ENCODE measurements around the gene PITPNM1. TPM values are rescaled to one million over a fixed set of nuclear protein-coding genes. Genes with fewer than 3 reads are reported as not detected.

PITPNM1 gene
- total RNA-seq, 1 donor from 2014 or later = 54.1 TPM

- Histone ChIP-seq H3K4me1 (peaks cover 33% of the 10 kb centered on the region), H3K27ac (peak overlapping the region; percentile 98), H3K9me3 (no peaks in the 10 kb centered on the region), H3K36me3 (peaks cover 13% of the 10 kb centered on the region), H3K4me3 (peak overlapping the region; percentile 74), H3K27me3 (ENCODE audit: low read depth) (no peaks in the 10 kb centered on the region)
- ATAC-seq (peak; percentile 71 to 75), DNase-seq (peak; percentile 99)
- intact Hi-C loops (cut with DNase I) = no loop called here
- TF ChIP-seq CTCF (IDR thresholded peaks at IDR 0.05) = peak; percentile 9
Measured at GRCh38 chr11:67508486-67509121, 3.4 kb upstream of the PITPNM1 start.

- DNase-seq (peak; percentile 100), ATAC-seq (peak; percentile 90 to 93)
- peak within 1 kb of the TSS; percentile 98 for H3K27ac ChIP-seq
- H3K4me1 ChIP-seq = peaks cover 39% of the 10 kb centered on the region
- no peaks in the 10 kb centered on the region for H3K27me3 ChIP-seq (ENCODE audit: low read depth)
- peaks cover 13% of the 10 kb centered on the region for H3K36me3 ChIP-seq
- no peaks in the 10 kb centered on the region for H3K9me3 ChIP-seq
- peak within 1 kb of the TSS; percentile 74 for H3K4me3 ChIP-seq
- intact Hi-C loops (cut with DNase I) = no loop called here
- TF ChIP-seq CTCF (IDR thresholded peaks at IDR 0.05) = no peak
Measured at GRCh38 chr11:67507864-67508485, 2.8 kb upstream of the PITPNM1 start, which contains the start of gene CDK2AP2. CDK2AP2 (minus strand) TSS chr11:67508162; CDS start chr11:67508082, 80 bp downstream.

GRCh38 chr11:67507242-67507863, 2.2 kb upstream of the PITPNM1 start:
- intact Hi-C loops (cut with DNase I) = no loop called here

GRCh38 chr11:67506426-67507051, 1.4 kb upstream of the PITPNM1 start:
- peaks cover 39% of the 10 kb centered on the region for H3K4me1 ChIP-seq
- intact Hi-C loops (cut with DNase I) = no loop called here
- ATAC-seq = no peak
- H3K9me3 ChIP-seq = no peaks in the 10 kb centered on the region
- H3K27ac ChIP-seq = peak overlapping the region; percentile 98
- no peak for DNase-seq
- TF ChIP-seq CTCF (IDR thresholded peaks at IDR 0.05) = no peak
- H3K4me3 ChIP-seq = peak overlapping the region; percentile 74
- H3K27me3 ChIP-seq (ENCODE audit: low read depth) = no peaks in the 10 kb centered on the region
- H3K36me3 ChIP-seq = peaks cover 24% of the 10 kb centered on the region

More at GRCh38 chr11:67507242-67507863, 2.2 kb upstream of the PITPNM1 start:
- DNase-seq (no peak), ATAC-seq (no peak)
- H3K36me3 ChIP-seq = peaks cover 16% of the 10 kb centered on the region
- no peaks in the 10 kb centered on the region for H3K9me3 ChIP-seq
- peak overlapping the region; percentile 74 for H3K4me3 ChIP-seq
- TF ChIP-seq CTCF (IDR thresholded peaks at IDR 0.05) = no peak
- H3K4me1 ChIP-seq = peaks cover 39% of the 10 kb centered on the region
- H3K27me3 ChIP-seq (ENCODE audit: low read depth) = no peaks in the 10 kb centered on the region
- peak overlapping the region; percentile 98 for H3K27ac ChIP-seq

- Histone ChIP-seq H3K27ac (peak overlapping the region; percentile 98), H3K27me3 (ENCODE audit: low read depth) (no peaks in the 10 kb centered on the region), H3K4me1 (peaks cover 39% of the 10 kb centered on the region), H3K36me3 (peaks cover 27% of the 10 kb centered on the region), H3K4me3 (peak overlapping the region; percentile 74), H3K9me3 (no peaks in the 10 kb centered on the region)
- DNase-seq (peak; percentile 95), ATAC-seq (peak; percentile 71 to 82)
- intact Hi-C loops (cut with DNase I) = no loop called here
- TF ChIP-seq CTCF (IDR thresholded peaks at IDR 0.05) = peak; percentile 98
Measured at GRCh38 chr11:67505605-67506396, 638 bp upstream of the PITPNM1 start.

Data from lower lobe of right lung (tissue), 2 donors.